PC-3 (cell line): ENCODE measurements around the gene TXNL4A.

ENCODE experiments used
- CTCF ChIP-seq: fragments of 300-600 bp; sonication (generic); conservative IDR thresholded peaks from 2 replicates; pipeline ENCODE4 v1.5.1; 2017; ENCODE audit warnings: antibody characterized with exemption, low read depth, mild to moderate bottlenecking, low read length
- EZH2 ChIP-seq: fragments of 300-600 bp; sonication (generic); IDR thresholded peaks from one replicate; pipeline ENCODE4 v1.6.1; 2017; ENCODE audit warnings: antibody characterized with exemption, mild to moderate bottlenecking, low read length; ENCODE audit not compliant: unreplicated experiment
- EZH2phosphoT487 ChIP-seq: fragments of 300-600 bp; sonication (generic); IDR thresholded peaks from 2 replicates; pipeline ENCODE4 v1.6.1; 2018; ENCODE audit warnings: mild to moderate bottlenecking, antibody characterized with exemption, low read length, borderline replicate concordance

GRCh38 chr18:79923896-79924585 lies 64.3 kb downstream of the TXNL4A start:
- TF ChIP-seq CTCF (no peak), EZH2 (no peak), EZH2phosphoT487 (no peak)
